HepG2 (cell line): ENCODE measurements around the gene RAP2A.

ENCODE experiments used
- BCL6 ChIP-seq: IDR thresholded peaks from 2 replicates; pipeline ENCODE4 v1.6.1; 2016; ENCODE audit warnings: missing genetic modification reagents, missing compliant biosample characterization
- CC2D1A ChIP-seq: sonication (generic); formaldehyde crosslinking; IDR thresholded peaks from 2 replicates; pipeline ENCODE4 v1.8.1; 2023; ENCODE audit warnings: mild to moderate bottlenecking, missing genetic modification reagents
- DMAP1 ChIP-seq: IDR thresholded peaks from 2 replicates; pipeline ENCODE4 v1.6.1; 2016
- ETV6 ChIP-seq: sonication (generic); formaldehyde crosslinking; conservative IDR thresholded peaks from 2 replicates; pipeline ENCODE4 v1.4.0; 2020; ENCODE audit warnings: missing genetic modification reagents
- EZH2 ChIP-seq: conservative IDR thresholded peaks from 2 replicates; pipeline ENCODE4 v1.6.1; 2012; ENCODE audit warnings: mild to moderate bottlenecking, low read depth, low read length, moderate library complexity
- JUND ChIP-seq: sonication (generic); formaldehyde crosslinking; IDR thresholded peaks from 2 replicates; pipeline ENCODE4 v1.8.0; 2022; ENCODE audit warnings: mild to moderate bottlenecking, missing genetic modification reagents
- NCOA2 ChIP-seq: sonication (generic); formaldehyde crosslinking; IDR thresholded peaks from 2 replicates; pipeline ENCODE4 v1.8.0; 2022; ENCODE audit warnings: inconsistent platforms
- ONECUT2 ChIP-seq: sonication (generic); formaldehyde crosslinking; IDR thresholded peaks from 2 replicates; pipeline ENCODE4 v1.4.0; 2020; ENCODE audit warnings: missing genetic modification reagents
- TF ChIP-seq, protein P1 (sequence below): IDR thresholded peaks from 2 replicates; pipeline ENCODE4 v1.6.1; 2016; ENCODE audit warnings: low read depth, control low read depth
- TF ChIP-seq, protein P2 (sequence below): sonication (generic); formaldehyde crosslinking; IDR thresholded peaks from 2 replicates; pipeline ENCODE4 v1.5.0; 2020; ENCODE audit warnings: mild to moderate bottlenecking, missing genetic modification reagents, moderate library complexity
- TF ChIP-seq, protein P3 (sequence below): sonication (generic); formaldehyde crosslinking; IDR thresholded peaks from 2 replicates; pipeline ENCODE4 v1.4.0; 2020; ENCODE audit warnings: mild to moderate bottlenecking, missing genetic modification reagents
- TF ChIP-seq, protein P4 (sequence below): sonication (generic); formaldehyde crosslinking; IDR thresholded peaks from 2 replicates; pipeline ENCODE4 v1.4.0; 2020; ENCODE audit warnings: missing genetic modification reagents, borderline replicate concordance

DNA sequence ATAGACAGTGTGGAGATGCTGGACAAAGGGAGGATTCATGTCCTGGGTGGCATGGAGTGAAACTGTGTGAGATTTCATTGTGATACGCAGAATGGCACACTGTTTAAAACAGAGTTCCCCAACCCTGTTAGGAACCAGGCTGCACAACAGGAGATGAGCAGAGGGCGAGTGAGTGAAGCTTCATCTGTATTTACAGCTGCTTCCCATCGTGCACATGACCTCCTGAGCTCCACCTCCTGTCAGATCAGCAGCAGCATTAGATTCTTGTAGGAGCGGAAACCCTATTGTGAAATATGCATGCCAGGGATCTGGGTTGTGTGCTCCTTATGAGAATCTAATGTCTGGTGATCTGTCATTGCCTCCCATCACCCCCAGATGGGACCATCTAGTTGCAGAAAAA is 72.5 kb downstream of the RAP2A start:
- no peak for TF ChIP-seq BCL6 (CRISPR knock-in tag)
- TF ChIP-seq EZH2, result no peak
- TF ChIP-seq, protein P1, sequence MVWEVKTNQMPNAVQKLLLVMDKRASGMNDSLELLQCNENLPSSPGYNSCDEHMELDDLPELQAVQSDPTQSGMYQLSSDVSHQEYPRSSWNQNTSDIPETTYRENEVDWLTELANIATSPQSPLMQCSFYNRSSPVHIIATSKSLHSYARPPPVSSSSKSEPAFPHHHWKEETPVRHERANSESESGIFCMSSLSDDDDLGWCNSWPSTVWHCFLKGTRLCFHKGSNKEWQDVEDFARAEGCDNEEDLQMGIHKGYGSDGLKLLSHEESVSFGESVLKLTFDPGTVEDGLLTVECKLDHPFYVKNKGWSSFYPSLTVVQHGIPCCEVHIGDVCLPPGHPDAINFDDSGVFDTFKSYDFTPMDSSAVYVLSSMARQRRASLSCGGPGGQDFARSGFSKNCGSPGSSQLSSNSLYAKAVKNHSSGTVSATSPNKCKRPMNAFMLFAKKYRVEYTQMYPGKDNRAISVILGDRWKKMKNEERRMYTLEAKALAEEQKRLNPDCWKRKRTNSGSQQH (CRISPR knock-in tag), result no peak
- TF ChIP-seq, protein P2, sequence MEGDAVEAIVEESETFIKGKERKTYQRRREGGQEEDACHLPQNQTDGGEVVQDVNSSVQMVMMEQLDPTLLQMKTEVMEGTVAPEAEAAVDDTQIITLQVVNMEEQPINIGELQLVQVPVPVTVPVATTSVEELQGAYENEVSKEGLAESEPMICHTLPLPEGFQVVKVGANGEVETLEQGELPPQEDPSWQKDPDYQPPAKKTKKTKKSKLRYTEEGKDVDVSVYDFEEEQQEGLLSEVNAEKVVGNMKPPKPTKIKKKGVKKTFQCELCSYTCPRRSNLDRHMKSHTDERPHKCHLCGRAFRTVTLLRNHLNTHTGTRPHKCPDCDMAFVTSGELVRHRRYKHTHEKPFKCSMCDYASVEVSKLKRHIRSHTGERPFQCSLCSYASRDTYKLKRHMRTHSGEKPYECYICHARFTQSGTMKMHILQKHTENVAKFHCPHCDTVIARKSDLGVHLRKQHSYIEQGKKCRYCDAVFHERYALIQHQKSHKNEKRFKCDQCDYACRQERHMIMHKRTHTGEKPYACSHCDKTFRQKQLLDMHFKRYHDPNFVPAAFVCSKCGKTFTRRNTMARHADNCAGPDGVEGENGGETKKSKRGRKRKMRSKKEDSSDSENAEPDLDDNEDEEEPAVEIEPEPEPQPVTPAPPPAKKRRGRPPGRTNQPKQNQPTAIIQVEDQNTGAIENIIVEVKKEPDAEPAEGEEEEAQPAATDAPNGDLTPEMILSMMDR (CRISPR knock-in tag), result peak; percentile 29; the same call in 1 of the 2 replicates
- TF ChIP-seq, protein P3, sequence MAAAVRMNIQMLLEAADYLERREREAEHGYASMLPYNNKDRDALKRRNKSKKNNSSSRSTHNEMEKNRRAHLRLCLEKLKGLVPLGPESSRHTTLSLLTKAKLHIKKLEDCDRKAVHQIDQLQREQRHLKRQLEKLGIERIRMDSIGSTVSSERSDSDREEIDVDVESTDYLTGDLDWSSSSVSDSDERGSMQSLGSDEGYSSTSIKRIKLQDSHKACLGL (CRISPR knock-in tag), result no peak
- TF ChIP-seq NCOA2, result no peak
- TF ChIP-seq, protein P4, sequence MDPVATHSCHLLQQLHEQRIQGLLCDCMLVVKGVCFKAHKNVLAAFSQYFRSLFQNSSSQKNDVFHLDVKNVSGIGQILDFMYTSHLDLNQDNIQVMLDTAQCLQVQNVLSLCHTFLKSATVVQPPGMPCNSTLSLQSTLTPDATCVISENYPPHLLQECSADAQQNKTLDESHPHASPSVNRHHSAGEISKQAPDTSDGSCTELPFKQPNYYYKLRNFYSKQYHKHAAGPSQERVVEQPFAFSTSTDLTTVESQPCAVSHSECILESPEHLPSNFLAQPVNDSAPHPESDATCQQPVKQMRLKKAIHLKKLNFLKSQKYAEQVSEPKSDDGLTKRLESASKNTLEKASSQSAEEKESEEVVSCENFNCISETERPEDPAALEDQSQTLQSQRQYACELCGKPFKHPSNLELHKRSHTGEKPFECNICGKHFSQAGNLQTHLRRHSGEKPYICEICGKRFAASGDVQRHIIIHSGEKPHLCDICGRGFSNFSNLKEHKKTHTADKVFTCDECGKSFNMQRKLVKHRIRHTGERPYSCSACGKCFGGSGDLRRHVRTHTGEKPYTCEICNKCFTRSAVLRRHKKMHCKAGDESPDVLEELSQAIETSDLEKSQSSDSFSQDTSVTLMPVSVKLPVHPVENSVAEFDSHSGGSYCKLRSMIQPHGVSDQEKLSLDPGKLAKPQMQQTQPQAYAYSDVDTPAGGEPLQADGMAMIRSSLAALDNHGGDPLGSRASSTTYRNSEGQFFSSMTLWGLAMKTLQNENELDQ (CRISPR knock-in tag), result no peak
- TF ChIP-seq CC2D1A (CRISPR knock-in tag), result no peak
- TF ChIP-seq DMAP1 (CRISPR knock-in tag), result no peak
- no peak for TF ChIP-seq ETV6
- TF ChIP-seq ONECUT2, result no peak
- no peak for TF ChIP-seq JUND (CRISPR knock-in tag)
